SU-DHL-6 (cell line): ENCODE data around the gene VPS26B.
"Not testable (repeated sequence)": the region's sequence is repeated elsewhere in the genome, so short reads cannot be mapped to it uniquely, and the experiment has no call there.

ENCODE experiments used
- H2AFZ ChIP-seq: fragments of 200-600 bp; sonication (generic); 2 replicates; pipeline ENCODE4 v1.6.1; 2014; ENCODE audit warnings: low read depth, mild to moderate bottlenecking, moderate library complexity, mixed read lengths, antibody characterized with exemption, low read length; ENCODE audit not compliant: severe bottlenecking
- H3F3A ChIP-seq: fragments of 200-600 bp; shearing (Covaris generic); 2 replicates; pipeline ENCODE4 v1.6.0; 2016; ENCODE audit warnings: antibody characterized with exemption, mild to moderate bottlenecking; ENCODE audit not compliant: insufficient read depth
- H3K27ac ChIP-seq: fragments of 200-600 bp; sonication (generic); 2 replicates; pipeline ENCODE4 v1.5.1; 2016; ENCODE audit warnings: low read depth, mild to moderate bottlenecking, low read length, moderate library complexity, mixed read lengths
- H3K27me3 ChIP-seq: fragments of 200-600 bp; sonication (generic), shearing (Covaris generic); 2 replicates; pipeline ENCODE4 v1.6.0; 2014; ENCODE audit warnings: mild to moderate bottlenecking, low read length
- H3K36me3 ChIP-seq: fragments of 200-600 bp; sonication (generic); 2 replicates; pipeline ENCODE4 v1.6.1; 2014; ENCODE audit warnings: mild to moderate bottlenecking, low read length, mixed read lengths
- H3K4me2 ChIP-seq: fragments of 300-600, 200-600 bp; shearing (Covaris generic), sonication (generic); 2 replicates; pipeline ENCODE4 v1.6.0; 2014; ENCODE audit warnings: low read length, low read depth, mild to moderate bottlenecking; ENCODE audit not compliant: poor library complexity, severe bottlenecking
- H3K4me3 ChIP-seq: fragments of 200-600 bp; sonication (generic); 2 replicates; pipeline ENCODE4 v1.5.1; 2014; ENCODE audit warnings: antibody characterized with exemption, low read length, mild to moderate bottlenecking, mixed read lengths; ENCODE audit not compliant: insufficient read depth, poor library complexity, severe bottlenecking
- H3K79me2 ChIP-seq: fragments of 200-600 bp; sonication (generic); 2 replicates; pipeline ENCODE4 v1.6.1; 2014; ENCODE audit warnings: mild to moderate bottlenecking, low read length, moderate library complexity; ENCODE audit not compliant: insufficient read depth
- H3K9ac ChIP-seq: fragments of 200-600 bp; sonication (generic); 2 replicates; pipeline ENCODE4 v1.7.0; 2014; ENCODE audit warnings: mild to moderate bottlenecking, low read length
- H3K9me2 ChIP-seq: fragments of 200-600 bp; sonication (generic); replicated peaks from 2 replicates; pipeline ENCODE4 v1.6.1; 2014; ENCODE audit warnings: low read length; ENCODE audit not compliant: insufficient read depth
- H3K9me3 ChIP-seq: fragments of 200-600 bp; sonication (generic); 2 replicates; pipeline ENCODE4 v1.6.1; 2014; ENCODE audit warnings: low read length, mixed read lengths; ENCODE audit not compliant: insufficient read depth
- H4K20me1 ChIP-seq: fragments of 200-600 bp; sonication (generic); 2 replicates; pipeline ENCODE4 v1.6.1; 2014; ENCODE audit warnings: low read depth, mild to moderate bottlenecking, antibody characterized with exemption, low read length, moderate library complexity, mixed read lengths
- CTCF ChIP-seq: fragments of 200-600 bp; sonication (generic); IDR thresholded peaks from one replicate; pipeline ENCODE4 v1.5.1; 2017; ENCODE audit warnings: antibody characterized with exemption, mild to moderate bottlenecking, low read length, moderate library complexity; ENCODE audit not compliant: insufficient read depth, poor library complexity, severe bottlenecking
- EZH2phosphoT487 ChIP-seq: fragments of 200-600 bp; sonication (generic), shearing (Covaris generic); conservative IDR thresholded peaks from 2 replicates; pipeline ENCODE4 v1.6.1; 2018; ENCODE audit warnings: mild to moderate bottlenecking, antibody characterized with exemption, low read length, moderate library complexity, mixed read lengths

The VPS26B gene

DNA sequence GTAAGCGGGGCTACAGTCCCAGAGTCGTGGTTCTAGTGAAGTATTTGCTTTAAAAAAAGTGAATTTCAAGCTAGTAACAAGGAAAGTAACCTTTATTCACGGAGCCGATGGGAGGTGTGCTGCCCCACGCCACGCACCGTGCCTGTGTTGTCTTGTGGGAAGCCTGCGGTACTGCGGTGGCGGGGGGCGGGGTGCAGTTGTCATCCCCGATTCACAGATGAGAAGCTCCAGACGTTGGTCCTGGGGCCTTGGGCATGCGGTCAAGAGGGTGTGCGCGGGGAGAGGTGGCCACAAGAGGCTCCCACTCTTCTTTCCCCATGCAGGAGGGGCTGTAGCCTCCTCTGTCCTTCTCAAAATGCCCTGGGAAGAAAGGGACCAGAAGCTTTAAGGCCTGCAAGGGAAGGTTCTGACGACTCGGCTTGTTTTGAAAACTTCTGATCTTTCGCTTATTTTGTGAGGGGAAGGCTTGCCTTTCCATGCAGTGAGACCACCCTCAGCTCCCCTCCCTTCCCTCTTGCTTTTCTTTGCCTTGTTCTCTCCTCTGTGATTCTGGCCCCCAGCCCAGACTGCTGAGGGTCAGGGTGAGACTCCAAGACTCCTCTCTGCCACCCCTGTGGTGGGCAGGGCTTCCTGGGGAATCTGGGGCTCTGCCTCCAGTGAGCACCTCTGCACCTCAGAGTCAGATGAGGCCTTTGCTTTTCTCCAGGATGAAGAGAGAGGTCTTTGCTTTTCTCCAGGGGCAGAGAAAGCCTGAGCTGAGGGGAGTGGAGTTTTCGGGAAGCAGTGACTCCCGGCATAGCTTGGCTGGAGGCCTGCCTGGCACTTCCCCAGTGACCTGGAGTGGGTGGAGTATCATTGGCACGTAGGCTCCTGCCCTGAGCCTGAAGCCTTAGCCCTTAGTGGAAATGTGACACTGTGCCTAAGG is 57.9 kb downstream of the VPS26B start:
- Histone ChIP-seq H3K9me2 (no peaks in the 10 kb centered on the region), H3K27me3 (no peaks in the 10 kb centered on the region), H4K20me1 (no peaks in the 10 kb centered on the region), H3K36me3 (no peaks in the 10 kb centered on the region), H3K4me2 (no peak overlapping the region), H3K9me3 (no peaks in the 10 kb centered on the region), H3K79me2 (no peaks in the 10 kb centered on the region), H2AFZ (no peak overlapping the region), H3K4me3 (no peak overlapping the region), H3F3A (no peaks in the 10 kb centered on the region), H3K9ac (no peak overlapping the region), H3K27ac (no peak overlapping the region)
- TF ChIP-seq CTCF (no peak), EZH2phosphoT487 (no peak)

DNA sequence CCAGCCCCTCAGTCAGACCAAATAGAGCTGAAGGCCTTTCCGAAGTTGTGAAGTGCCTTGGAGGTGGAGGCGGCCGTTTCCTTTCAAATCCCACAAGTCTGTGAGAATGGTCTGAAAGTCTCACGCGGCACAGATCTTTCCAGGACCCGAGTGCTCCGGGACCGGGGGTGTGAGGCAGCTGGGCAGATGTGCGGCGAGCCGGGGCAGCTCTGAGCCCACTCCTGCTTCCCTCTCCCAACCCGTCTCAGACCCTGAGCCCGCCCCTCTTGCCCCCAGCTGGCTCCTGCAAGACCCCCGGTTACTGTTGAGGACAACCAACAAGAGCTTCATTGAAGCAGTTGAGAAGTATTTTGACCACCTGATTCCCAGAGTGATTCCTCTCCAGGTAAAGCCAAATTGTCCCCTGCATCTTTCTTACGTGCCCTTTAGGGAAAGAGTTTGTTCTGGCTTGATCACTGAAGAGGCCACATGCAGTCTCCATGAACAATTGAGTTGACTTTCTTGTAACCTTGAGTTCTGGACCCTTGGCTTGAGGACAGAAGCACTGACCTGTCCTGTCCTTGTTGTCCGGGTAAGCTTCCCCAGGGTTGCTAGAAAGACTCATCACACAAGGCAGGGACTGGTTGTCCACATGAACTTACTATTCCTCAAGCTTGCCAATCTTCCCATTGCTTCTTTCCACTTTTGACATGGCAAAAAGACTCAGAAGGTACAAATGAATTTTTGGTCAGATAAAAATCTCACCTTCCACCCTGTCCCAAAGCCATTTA is 59.2 kb downstream of the VPS26B start:
- H3K27me3 ChIP-seq: no peaks in the 10 kb centered on the region
- H3K9me3 ChIP-seq: no peaks in the 10 kb centered on the region
- H3F3A ChIP-seq: no peaks in the 10 kb centered on the region
- no peaks in the 10 kb centered on the region for H4K20me1 ChIP-seq
- no peaks in the 10 kb centered on the region for H3K9me2 ChIP-seq
- no peak overlapping the region for H3K4me3 ChIP-seq
- H3K79me2 ChIP-seq: no peaks in the 10 kb centered on the region
- no peak overlapping the region for H3K9ac ChIP-seq
- TF ChIP-seq EZH2phosphoT487 (no peak), CTCF (no peak)
- no peak overlapping the region for H2AFZ ChIP-seq
- no peak overlapping the region for H3K27ac ChIP-seq
- H3K4me2 ChIP-seq: no peak overlapping the region
- no peaks in the 10 kb centered on the region for H3K36me3 ChIP-seq

DNA sequence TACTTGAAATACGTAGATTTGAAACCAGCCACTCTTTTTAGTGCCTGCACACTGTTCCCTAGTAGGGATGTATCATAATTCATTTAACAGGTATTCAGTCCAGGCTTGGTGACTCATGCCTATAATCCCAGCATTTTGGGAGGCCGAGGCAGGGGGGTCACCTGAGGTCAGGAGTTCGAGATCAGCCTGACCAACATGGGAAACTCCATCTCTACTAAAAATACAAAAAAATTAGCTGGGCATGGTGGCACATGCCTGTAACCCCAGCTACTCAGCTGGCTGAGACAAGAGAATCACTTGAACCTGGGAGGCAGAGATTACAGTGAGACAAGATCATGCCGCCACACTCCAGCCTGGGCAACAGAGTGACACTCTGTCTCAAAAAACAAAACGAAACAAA is 59.9 kb downstream of the VPS26B start:
- H3K36me3 ChIP-seq, H3K27ac ChIP-seq, H3F3A ChIP-seq, H3K9ac ChIP-seq, H3K4me2 ChIP-seq, H3K9me3 ChIP-seq, H3K27me3 ChIP-seq, H3K79me2 ChIP-seq, H3K9me2 ChIP-seq, H4K20me1 ChIP-seq, H3K4me3 ChIP-seq, H2AFZ ChIP-seq: not testable (repeated sequence)

DNA sequence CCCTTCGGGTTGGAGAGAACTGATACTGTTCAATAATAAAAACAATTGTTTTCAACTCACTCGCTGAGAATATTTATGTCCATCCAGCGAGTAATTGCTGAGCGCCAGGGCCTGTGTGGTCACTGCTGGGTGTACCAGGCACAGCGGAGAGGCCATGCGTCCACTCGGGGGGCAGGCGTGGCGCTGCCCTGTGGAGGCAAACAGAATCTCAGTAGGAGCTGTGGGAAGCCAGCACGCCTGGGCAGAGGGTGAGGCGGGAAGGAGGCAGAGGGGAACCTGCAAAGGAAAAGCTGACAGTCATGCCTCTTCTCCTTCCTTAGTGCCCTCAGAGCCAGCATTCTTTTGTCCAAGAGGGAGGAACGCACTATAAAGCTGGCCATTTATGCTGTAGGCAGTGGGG is 63.1 kb downstream of the VPS26B start:
- Histone ChIP-seq H3K9me2 (no peaks in the 10 kb centered on the region), H2AFZ (no peak overlapping the region), H3K9ac (no peak overlapping the region), H3K27me3 (no peaks in the 10 kb centered on the region), H3F3A (no peaks in the 10 kb centered on the region), H3K79me2 (no peaks in the 10 kb centered on the region), H4K20me1 (no peaks in the 10 kb centered on the region), H3K27ac (no peak overlapping the region), H3K4me2 (no peak overlapping the region), H3K9me3 (no peaks in the 10 kb centered on the region), H3K4me3 (no peak overlapping the region), H3K36me3 (no peaks in the 10 kb centered on the region)
- TF ChIP-seq CTCF: no peak
- no peak for TF ChIP-seq EZH2phosphoT487
